Stomach smooth muscle (tissue), 2 donors: Measurements from ENCODE around the gene ITGA8.

Experiments
- H3K27ac ChIP-seq: one replicate; pipeline ENCODE4 v1.7.0; 2013; ENCODE audit warnings: mild to moderate bottlenecking, low read length, inconsistent platforms
- H3K27me3 ChIP-seq, 2 donors: one replicate each; pipeline ENCODE4 v1.7.0; 2013; ENCODE audit warnings: low read length in 2 of 2; ENCODE audit not compliant: insufficient read depth in 2 of 2, control insufficient read depth in 1 of 2
- H3K36me3 ChIP-seq, 2 donors: one replicate each; pipeline ENCODE4 v1.7.0; 2013; ENCODE audit warnings: low read length in 2 of 2; ENCODE audit not compliant: control insufficient read depth in 2 of 2, insufficient read depth in 2 of 2
- H3K4me1 ChIP-seq: one replicate; pipeline ENCODE4 v1.7.0; 2013; ENCODE audit warnings: low read length; ENCODE audit not compliant: control insufficient read depth, insufficient read depth
- H3K4me3 ChIP-seq, 2 donors: one replicate each; pipeline ENCODE4 v1.7.0; 2013; ENCODE audit warnings: low read length in 2 of 2
- H3K9ac ChIP-seq, 2 donors: one replicate each; pipeline ENCODE4 v1.7.0; 2013; ENCODE audit warnings: low read length in 2 of 2, mild to moderate bottlenecking in 1 of 2
- H3K9me3 ChIP-seq, 2 donors: one replicate each; pipeline ENCODE4 v1.7.0; 2013; ENCODE audit warnings: low read length in 2 of 2; ENCODE audit not compliant: control insufficient read depth in 2 of 2
- donor health status: healthy.
- donor health status: Pancreatic carcinoma.

The ITGA8 gene

DNA sequence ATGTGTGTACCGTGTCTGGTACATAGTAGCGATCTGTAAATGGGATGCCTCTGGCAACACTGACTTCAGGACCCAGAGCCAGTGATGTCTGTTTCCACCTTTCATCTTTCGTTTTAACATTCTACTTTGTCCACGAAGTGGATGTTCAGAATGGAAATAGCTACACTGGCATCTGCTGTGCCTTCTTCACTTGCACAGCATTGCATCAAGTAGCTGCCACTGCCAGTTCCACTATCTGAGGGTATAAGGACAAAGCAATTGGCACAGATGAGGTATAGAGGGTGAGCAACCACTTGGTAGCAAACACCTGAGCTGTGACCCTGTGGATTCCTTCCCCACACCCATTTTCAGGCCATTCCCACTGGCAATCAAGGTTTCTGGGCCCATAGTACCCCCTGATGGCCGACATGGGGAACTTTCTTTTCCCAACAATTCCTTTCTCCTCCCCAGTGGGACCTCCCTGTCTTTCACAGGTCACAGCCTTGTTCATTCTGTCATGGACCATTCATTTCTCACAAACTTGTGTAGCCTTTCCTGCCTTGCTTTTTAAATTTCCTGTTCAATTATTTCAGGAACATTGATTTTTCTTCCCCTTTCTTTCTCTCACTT lies 4.0 kb downstream of the ITGA8 start:
- Histone ChIP-seq H3K27ac (no peak overlapping the region), H3K4me3 (no peak overlapping the region), H3K27me3 (peaks cover 12% of the 10 kb centered on the region in 2 donors), H3K4me1 (peaks cover 6% of the 10 kb centered on the region), H3K9me3 (no peaks in the 10 kb centered on the region), H3K36me3 (no peaks in the 10 kb centered on the region), H3K9ac (no peak overlapping the region)

DNA sequence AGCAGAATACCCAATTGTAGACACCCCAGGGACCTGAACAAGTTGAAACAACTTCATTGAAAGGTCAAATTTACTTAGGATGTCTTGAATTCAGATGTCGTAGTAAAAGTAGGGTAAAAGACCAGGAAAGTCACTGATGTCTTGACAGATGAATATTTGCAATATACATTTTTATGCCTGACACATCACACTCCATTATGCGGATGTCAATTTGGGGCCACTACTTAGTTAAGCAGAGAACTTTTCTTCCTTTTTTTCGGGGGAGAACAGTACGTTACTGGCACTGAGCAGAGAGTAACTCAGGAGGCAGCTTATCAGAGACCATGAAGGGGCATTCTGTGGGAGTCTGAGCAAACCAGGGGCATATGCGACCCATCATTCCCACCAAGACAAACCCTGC lies 4.9 kb downstream of the ITGA8 start:
- peaks cover 9 to 15% of the 10 kb centered on the region in 2 donors for H3K27me3 ChIP-seq

DNA sequence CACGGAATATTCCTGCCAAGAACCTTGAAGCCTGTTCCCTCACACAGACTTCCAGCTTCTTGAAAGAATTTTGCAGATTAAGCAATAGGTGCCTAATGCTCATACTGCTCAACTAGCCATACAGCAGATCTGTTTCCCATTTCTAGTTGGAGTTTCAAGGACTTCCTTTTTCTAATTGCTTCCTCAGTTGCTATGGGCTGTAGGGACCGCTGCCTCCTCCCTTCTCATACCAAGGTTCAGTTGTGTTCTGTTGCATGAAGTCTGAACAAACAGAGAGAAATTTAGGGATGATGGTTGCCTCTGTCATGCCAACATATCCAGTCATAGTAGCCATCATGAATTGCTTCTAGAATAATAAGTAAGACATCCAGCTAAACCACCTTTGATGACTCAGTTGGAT lies 6.8 kb downstream of the ITGA8 start:
- peaks cover 2 to 8% of the 10 kb centered on the region in 2 donors for H3K27me3 ChIP-seq
- H3K9ac ChIP-seq, result no peak overlapping the region
- no peak overlapping the region for H3K27ac ChIP-seq
- H3K9me3 ChIP-seq, result no peaks in the 10 kb centered on the region
- H3K4me3 ChIP-seq, result no peak overlapping the region
- no peaks in the 10 kb centered on the region for H3K4me1 ChIP-seq
- no peaks in the 10 kb centered on the region for H3K36me3 ChIP-seq

More for the DNA sequence above, 4.9 kb downstream of the ITGA8 start:
- H3K4me3 ChIP-seq, result no peak overlapping the region
- no peaks in the 10 kb centered on the region for H3K36me3 ChIP-seq
- no peak overlapping the region for H3K9ac ChIP-seq
- no peaks in the 10 kb centered on the region for H3K9me3 ChIP-seq
- H3K4me1 ChIP-seq, result peaks cover 6% of the 10 kb centered on the region
- no peak overlapping the region for H3K27ac ChIP-seq

DNA sequence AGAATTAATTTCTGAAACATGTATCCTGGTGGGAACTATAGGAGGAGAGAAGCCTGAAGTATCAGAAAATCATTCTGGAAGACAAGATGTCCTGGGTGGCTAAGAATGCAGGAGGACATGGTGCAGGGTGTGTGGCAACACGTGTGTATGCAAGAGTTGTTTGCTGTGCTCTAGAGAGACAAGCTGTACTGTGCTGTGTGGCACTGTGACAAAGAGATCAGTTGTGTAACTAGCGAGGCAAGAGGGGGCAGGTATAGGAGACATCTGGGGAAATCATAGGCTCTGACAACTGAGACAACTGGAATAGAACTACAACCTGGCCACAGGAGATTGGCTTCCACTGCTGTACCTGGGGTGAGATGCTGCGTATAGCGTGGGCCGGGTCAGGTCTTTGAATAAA lies 9.3 kb downstream of the ITGA8 start:
- Histone ChIP-seq H3K27me3 (peaks cover 0 to 8% of the 10 kb centered on the region in 2 donors), H3K9me3 (no peaks in the 10 kb centered on the region), H3K4me3 (no peak overlapping the region), H3K27ac (no peak overlapping the region), H3K36me3 (no peaks in the 10 kb centered on the region), H3K4me1 (no peaks in the 10 kb centered on the region), H3K9ac (no peak overlapping the region)

DNA sequence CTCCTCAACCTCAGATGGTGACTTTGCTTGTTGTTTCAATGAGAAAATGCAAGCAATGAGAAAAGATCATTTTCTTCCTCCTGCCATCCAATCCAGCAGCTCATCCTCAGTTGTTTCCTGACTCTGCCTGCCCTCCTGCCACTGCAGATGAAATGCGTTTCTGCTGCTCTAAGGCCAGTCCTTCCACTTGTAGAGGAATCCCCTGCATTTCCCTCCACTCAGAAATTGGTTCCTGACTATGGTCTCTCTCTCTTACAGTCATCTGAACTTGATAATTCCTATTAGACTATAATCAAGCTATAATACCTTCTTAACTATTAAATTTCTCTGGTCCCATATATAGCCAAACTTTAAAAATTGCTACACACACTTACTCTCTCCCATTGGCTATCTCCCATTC lies 14.4 kb downstream of the ITGA8 start:
- Histone ChIP-seq H3K4me1 (no peaks in the 10 kb centered on the region), H3K9me3 (no peaks in the 10 kb centered on the region), H3K27me3 (no peaks in the 10 kb centered on the region), H3K9ac (no peak overlapping the region), H3K36me3 (no peaks in the 10 kb centered on the region), H3K4me3 (no peak overlapping the region), H3K27ac (no peak overlapping the region)

DNA sequence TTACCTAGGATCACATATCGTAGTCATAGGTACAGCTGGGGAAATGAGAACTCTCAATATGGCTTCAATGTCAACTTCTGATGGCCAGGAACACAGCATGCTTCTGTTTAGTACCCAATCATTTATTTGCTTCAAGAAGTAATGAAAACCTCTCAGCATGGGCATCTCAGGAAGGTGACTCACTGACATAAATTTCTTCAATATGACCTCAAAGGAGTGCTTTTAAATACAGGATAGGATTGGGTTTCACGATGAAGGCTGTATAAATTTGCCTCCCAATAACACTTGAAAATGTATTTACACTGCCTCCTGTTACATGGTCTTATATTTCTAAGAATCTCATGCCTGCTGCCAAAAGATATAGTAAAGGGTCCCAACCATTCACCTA lies 15.1 kb downstream of the ITGA8 start:
- H3K9ac ChIP-seq, result no peak overlapping the region
- no peaks in the 10 kb centered on the region for H3K9me3 ChIP-seq
- no peaks in the 10 kb centered on the region for H3K4me1 ChIP-seq
- no peak overlapping the region for H3K27ac ChIP-seq
- no peak overlapping the region for H3K4me3 ChIP-seq
- no peaks in the 10 kb centered on the region for H3K36me3 ChIP-seq
- no peaks in the 10 kb centered on the region for H3K27me3 ChIP-seq

DNA sequence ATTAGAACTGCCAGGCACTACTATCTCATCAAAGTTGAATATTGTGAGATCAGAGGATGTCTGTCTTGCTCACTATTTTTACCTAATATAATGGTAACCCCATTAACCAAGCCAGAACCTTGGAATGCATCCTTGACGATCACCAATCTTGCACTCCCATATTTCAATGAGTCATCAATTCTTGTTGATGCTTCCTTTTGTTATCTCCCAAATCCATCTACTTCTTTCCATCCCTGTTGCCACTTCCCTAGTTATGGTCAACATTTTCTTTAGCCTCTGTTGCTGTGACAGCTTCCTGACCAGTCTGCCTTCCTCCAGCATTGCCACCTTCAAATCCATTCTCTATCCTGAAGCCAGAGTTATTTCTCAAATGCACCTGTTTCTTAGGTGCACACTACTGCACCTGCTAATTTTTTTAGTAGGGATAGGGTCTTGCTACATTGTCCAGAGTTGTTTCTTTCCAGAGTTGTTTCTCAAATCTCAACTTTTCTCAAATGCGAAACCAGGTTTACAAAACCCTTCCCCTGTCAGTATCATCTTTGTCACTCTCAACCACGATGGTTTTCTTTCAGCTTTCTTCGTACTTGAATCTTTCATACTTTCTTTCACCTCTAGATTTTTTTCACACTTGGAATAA lies 15.7 kb downstream of the ITGA8 start:
- Histone ChIP-seq H3K27me3 (no peaks in the 10 kb centered on the region), H3K36me3 (no peaks in the 10 kb centered on the region), H3K27ac (no peak overlapping the region), H3K4me1 (no peaks in the 10 kb centered on the region), H3K4me3 (no peak overlapping the region), H3K9ac (no peak overlapping the region), H3K9me3 (no peaks in the 10 kb centered on the region)

DNA sequence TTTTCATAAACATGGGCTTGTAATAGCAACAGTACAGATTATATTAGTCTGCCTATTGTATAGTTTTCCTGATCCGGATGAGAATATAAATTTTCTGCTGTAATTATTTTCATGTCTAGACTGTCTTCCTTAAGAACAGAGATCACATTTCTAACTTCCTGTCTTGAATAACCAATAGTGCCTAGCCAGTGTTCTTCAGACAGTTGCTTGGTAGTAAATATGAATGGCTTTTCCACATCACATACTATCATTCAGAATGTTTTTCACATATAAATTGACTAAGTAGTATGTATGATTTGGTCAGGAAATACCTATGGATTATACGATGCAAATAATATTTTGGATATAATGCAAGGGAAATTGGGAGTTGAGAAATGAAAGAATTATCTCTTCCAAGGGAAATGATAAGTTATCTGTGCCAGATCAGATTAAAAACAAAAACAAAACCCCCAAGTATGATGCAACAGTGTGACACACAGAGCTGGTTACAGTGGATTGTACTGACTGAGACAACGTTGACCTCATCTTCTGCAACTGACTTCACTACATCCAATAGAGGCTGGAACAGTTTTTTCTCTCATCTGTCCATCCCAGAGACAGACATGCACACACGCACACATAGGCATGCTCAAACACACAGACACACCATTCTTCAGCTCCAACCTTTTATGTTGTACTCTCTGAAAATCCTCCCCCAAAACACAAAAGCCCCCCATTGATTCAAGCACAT lies 16.4 kb downstream of the ITGA8 start:
- H3K4me3 ChIP-seq, result no peak overlapping the region

DNA sequence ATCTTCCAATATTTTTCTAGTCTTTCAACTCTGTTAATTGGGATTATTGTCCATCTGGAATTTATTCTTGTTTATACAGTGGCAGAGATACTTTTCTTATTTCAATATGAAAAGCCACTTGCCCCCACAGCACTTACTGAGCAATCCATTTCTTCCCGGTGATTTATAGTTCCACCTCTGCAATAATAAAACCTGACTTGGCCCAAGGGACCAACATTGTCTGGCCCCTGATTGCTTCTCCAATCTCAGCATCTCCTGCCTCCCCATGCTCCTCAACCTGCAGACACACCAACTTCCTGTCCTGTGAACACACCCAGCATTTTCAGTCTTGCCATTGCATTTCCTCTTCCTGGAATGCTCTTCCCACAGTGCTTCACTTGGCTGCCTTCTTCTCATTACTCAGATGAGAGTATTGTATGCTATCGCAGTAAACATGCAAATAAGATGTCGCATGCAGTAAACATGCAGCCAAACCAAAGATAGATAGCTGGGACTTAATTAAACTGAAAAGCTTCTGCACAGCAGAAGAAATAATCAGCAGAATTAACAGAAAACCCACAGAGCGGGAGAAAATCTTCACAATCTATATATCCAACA lies 19.5 kb downstream of the ITGA8 start:
- H3K27me3 ChIP-seq, result peaks cover 0 to 5% of the 10 kb centered on the region in 2 donors
- H3K4me1 ChIP-seq, result no peaks in the 10 kb centered on the region
- no peaks in the 10 kb centered on the region for H3K9me3 ChIP-seq
- no peaks in the 10 kb centered on the region for H3K36me3 ChIP-seq
- no peak overlapping the region for H3K4me3 ChIP-seq
- no peak overlapping the region for H3K9ac ChIP-seq
- no peak overlapping the region for H3K27ac ChIP-seq

More for the DNA sequence above, 16.4 kb downstream of the ITGA8 start:
- no peaks in the 10 kb centered on the region for H3K36me3 ChIP-seq
- H3K9ac ChIP-seq, result no peak overlapping the region
- no peaks in the 10 kb centered on the region for H3K9me3 ChIP-seq
- H3K27me3 ChIP-seq, result no peaks in the 10 kb centered on the region
- no peak overlapping the region for H3K27ac ChIP-seq
- no peaks in the 10 kb centered on the region for H3K4me1 ChIP-seq

DNA sequence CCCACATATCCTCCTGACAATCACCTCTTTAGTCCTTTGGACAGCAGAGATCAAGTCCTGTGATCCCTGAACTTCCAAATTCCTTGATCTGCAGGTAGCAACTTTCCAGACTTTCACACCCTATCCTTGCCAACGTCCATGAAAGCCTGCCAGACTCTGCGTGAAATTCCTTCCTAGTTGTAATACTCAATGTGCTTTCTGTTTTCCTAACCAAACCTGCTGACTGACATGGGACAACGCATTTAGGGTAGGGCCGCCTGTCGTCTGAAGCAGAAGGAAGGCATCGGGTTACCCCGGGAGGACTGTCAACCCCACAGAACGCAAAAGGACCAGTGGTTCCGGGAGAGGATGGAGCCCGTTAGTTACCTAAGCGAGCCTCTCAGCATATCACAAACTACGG lies 23.9 kb downstream of the ITGA8 start:
- Histone ChIP-seq H3K36me3 (no peaks in the 10 kb centered on the region), H3K9me3 (no peaks in the 10 kb centered on the region), H3K4me1 (no peaks in the 10 kb centered on the region), H3K27ac (no peak overlapping the region), H3K4me3 (no peak overlapping the region), H3K27me3 (peaks cover 0 to 5% of the 10 kb centered on the region in 2 donors), H3K9ac (no peak overlapping the region)
